Fibroblast of the conjunctiva (primary cell): ENCODE measurements around the gene EARS2.
A peak's percentile ranks its signal among the peaks of the same experiment; 100 is the strongest.
"Not testable (repeated sequence)": the region's sequence is repeated elsewhere in the genome, so short reads cannot be mapped to it uniquely, and the experiment has no call there.

ENCODE experiments used
- DNase-seq: peaks from one replicate; pipeline ENCODE4 v3.0.0-alpha.2; 2010; ENCODE audit warnings: low read depth

The EARS2 gene

GRCh38 chr16:23556881-23557778 lies at the start of gene EARS2, which contains the start of gene UBFD1:
TSS of gene EARS2 (minus strand) at chr16:23557350. CDS start at chr16:23557343, 7 bp downstream.
TSS of gene UBFD1 (plus strand) at chr16:23557727. CDS start at chr16:23557743, 16 bp downstream.
- DNase-seq: peak; percentile 95

GRCh38 chr16:23597003-23597756 lies 40.0 kb upstream of the EARS2 start:
- no peak for DNase-seq

- peak; percentile 60 for DNase-seq
These were observed 39.0 kb upstream of the EARS2 start, which contains the start of gene NDUFAB1 for GRCh38 chr16:23595951-23596720. TSS of gene NDUFAB1 (minus strand) at chr16:23596316. CDS start at chr16:23596290, 26 bp downstream.

GRCh38 chr16:23595246-23595950 lies 38.2 kb upstream of the EARS2 start:
- DNase-seq: no peak

GRCh38 chr16:23594186-23594585 lies 37.0 kb upstream of the EARS2 start:
- no peak for DNase-seq

- DNase-seq: no peak
These were observed 33.0 kb upstream of the EARS2 start for GRCh38 chr16:23590181-23590580.

- peak; percentile 17 for DNase-seq
These were observed 30.6 kb upstream of the EARS2 start for GRCh38 chr16:23587726-23588125.

GRCh38 chr16:23584186-23585076 lies 27.3 kb upstream of the EARS2 start:
- no peak for DNase-seq

- not testable (repeated sequence) for DNase-seq
These were observed 26.1 kb upstream of the EARS2 start for GRCh38 chr16:23583271-23583670.

GRCh38 chr16:23581764-23582163 lies 24.6 kb upstream of the EARS2 start:
- DNase-seq: no peak

- no peak for DNase-seq
These were observed 23.2 kb upstream of the EARS2 start for GRCh38 chr16:23580391-23580790.

- no peak for DNase-seq
These were observed 22.2 kb upstream of the EARS2 start for GRCh38 chr16:23579371-23579770.

GRCh38 chr16:23578101-23578830 lies 21.1 kb upstream of the EARS2 start:
- DNase-seq: no peak

- no peak for DNase-seq
These were observed 20.3 kb upstream of the EARS2 start for GRCh38 chr16:23577493-23577892.

GRCh38 chr16:23575834-23576233 lies 18.7 kb upstream of the EARS2 start:
- DNase-seq: no peak

- no peak for DNase-seq
These were observed 16.7 kb upstream of the EARS2 start for GRCh38 chr16:23573817-23574216.

- no peak for DNase-seq
These were observed 15.2 kb upstream of the EARS2 start for GRCh38 chr16:23572394-23572793.

GRCh38 chr16:23571895-23572294 lies 14.7 kb upstream of the EARS2 start:
- no peak for DNase-seq

GRCh38 chr16:23570992-23571632 lies 14.0 kb upstream of the EARS2 start:
- DNase-seq: no peak
